Measurements from ENCODE around the gene PPP1R3D. TPM values are rescaled to one million over a fixed set of nuclear protein-coding genes. Genes with fewer than 3 reads are reported as not detected.

The PPP1R3D gene
- total and polyA plus RNA-seq, 9 of the 15 experiments (the other 6 are each of a cell fraction or from before 2014, with no cell fraction given), result 0.35 to 3.3 (median 1.8) TPM

- TF ChIP-seq NEUROD1 (IDR thresholded peaks at IDR 0.05; ENCODE audit: borderline replicate concordance, low read depth, low read length, partially characterized antibody), result no peak
- TF ChIP-seq ZNF133 (CRISPR knock-in tag; IDR thresholded peaks at IDR 0.05), result no peak
- no peak for TF ChIP-seq NR4A1 (CRISPR knock-in tag; IDR thresholded peaks at IDR 0.05)
- peak; percentile 82 for TF ChIP-seq NR4A1 (tag; IDR thresholded peaks at IDR 0.05)
- no peak for TF ChIP-seq CREBBP (IDR thresholded peaks at IDR 0.05; ENCODE audit: low read depth, low read length)
- 0 out of 2 replicates have a peak, but pooled peaks have one; percentile 26 for TF ChIP-seq SP1 (CRISPR knock-in tag; IDR thresholded peaks at IDR 0.05)
- TF ChIP-seq HBP1 (CRISPR knock-in tag; IDR thresholded peaks at IDR 0.05), result no peak
- TF ChIP-seq ZNF609 (CRISPR knock-in tag; IDR thresholded peaks at IDR 0.05; ENCODE audit: borderline replicate concordance), result no peak
- TF ChIP-seq MTA1 (IDR thresholded peaks at IDR 0.05; ENCODE audit: borderline replicate concordance), result no peak
- TF ChIP-seq C11orf30 (IDR thresholded peaks at IDR 0.05; ENCODE audit: low read depth), result no peak
- TF ChIP-seq JUND (IDR thresholded peaks at IDR 0.05; ENCODE audit: borderline replicate concordance, low read depth, low read length), result peak; percentile 55; the same call in 1 of the 2 replicates
- TF ChIP-seq JUND (tag; IDR thresholded peaks at IDR 0.05; ENCODE audit: borderline replicate concordance, low read depth, low read length), result peak; percentile 13; the same call in 2 of the 3 replicates
- TF ChIP-seq ZNF76 (CRISPR knock-in tag; IDR thresholded peaks at IDR 0.05; ENCODE audit: borderline replicate concordance), result no peak
- no peak for TF ChIP-seq PTBP1 (IDR thresholded peaks at IDR 0.05; ENCODE audit: low read depth, low read length)
- no peak for TF ChIP-seq PHTF2 (CRISPR knock-in tag; IDR thresholded peaks at IDR 0.05)
- TF ChIP-seq SMAD2 (IDR thresholded peaks at IDR 0.05; ENCODE audit: low read depth, low read length), result no peak
- no peak for TF ChIP-seq HNRNPK (IDR thresholded peaks at IDR 0.05; ENCODE audit: low read depth, low read length, poor library complexity, severe bottlenecking)
- peak; percentile 66 for TF ChIP-seq ELF1 (tag; IDR thresholded peaks at IDR 0.05)
- TF ChIP-seq SRSF9 (IDR thresholded peaks at IDR 0.05; ENCODE audit: borderline replicate concordance, low read depth, low read length), result no peak
- no peak for TF ChIP-seq ATF6 (CRISPR knock-in tag; IDR thresholded peaks at IDR 0.05)
Observed at GRCh38 chr20:59940129-59940955, at the start of gene PPP1R3D, which contains the start of gene FAM217B (continued).
